Measurements from ENCODE around the gene MEN1.

The MEN1 gene

GRCh38 chr11:64804346-64805210, 5.8 kb downstream of the MEN1 start:
- in situ Hi-C loops (cut with MboI; ENCODE audit: low pct_unique_long_range_greater_than_20kb, low sequenced_read_pairs) = no loop called here
- no peak for DNase-seq

- no peak for DNase-seq
- in situ Hi-C loops (cut with MboI; ENCODE audit: low pct_unique_long_range_greater_than_20kb, low sequenced_read_pairs) = no loop called here
These were observed 6.5 kb downstream of the MEN1 start for GRCh38 chr11:64803846-64804345.

GRCh38 chr11:64803158-64803845, 7.0 kb downstream of the MEN1 start, which contains the start of gene MAP4K2:
MAP4K2 (minus strand) TSS chr11:64803214; CDS start chr11:64803149, 65 bp downstream.
- in situ Hi-C loops (cut with MboI; ENCODE audit: low pct_unique_long_range_greater_than_20kb, low sequenced_read_pairs) = no loop called here
- DNase-seq = peak; percentile 73

- in situ Hi-C loops (cut with MboI; ENCODE audit: low pct_unique_long_range_greater_than_20kb, low sequenced_read_pairs) = no loop called here
- DNase-seq = no peak
These were observed 7.8 kb downstream of the MEN1 start for GRCh38 chr11:64802370-64803157.

- DNase-seq = peak; percentile 35
- in situ Hi-C loops (cut with MboI; ENCODE audit: low pct_unique_long_range_greater_than_20kb, low sequenced_read_pairs) = no loop called here
These were observed 8.6 kb downstream of the MEN1 start for GRCh38 chr11:64801561-64802369.

GRCh38 chr11:64801158-64801464, 9.2 kb downstream of the MEN1 start:
- in situ Hi-C loops (cut with MboI; ENCODE audit: low pct_unique_long_range_greater_than_20kb, low sequenced_read_pairs) = no loop called here
- no peak for DNase-seq

GRCh38 chr11:64800303-64801157, 9.8 kb downstream of the MEN1 start:
- in situ Hi-C loops (cut with MboI; ENCODE audit: low pct_unique_long_range_greater_than_20kb, low sequenced_read_pairs) = no loop called here
- DNase-seq = no peak

GRCh38 chr11:64799623-64800302, 10.6 kb downstream of the MEN1 start:
- in situ Hi-C loops (cut with MboI; ENCODE audit: low pct_unique_long_range_greater_than_20kb, low sequenced_read_pairs) = no loop called here
- DNase-seq = no peak

- DNase-seq = no peak
- in situ Hi-C loops (cut with MboI; ENCODE audit: low pct_unique_long_range_greater_than_20kb, low sequenced_read_pairs) = no loop called here
These were observed 11.1 kb downstream of the MEN1 start for GRCh38 chr11:64799256-64799622.

GRCh38 chr11:64796757-64797541, 13.4 kb downstream of the MEN1 start:
- in situ Hi-C loops (cut with MboI; ENCODE audit: low pct_unique_long_range_greater_than_20kb, low sequenced_read_pairs) = no loop called here
- DNase-seq = no peak

- DNase-seq = peak; percentile 37
- in situ Hi-C loops (cut with MboI; ENCODE audit: low pct_unique_long_range_greater_than_20kb, low sequenced_read_pairs) = no loop called here
These were observed 14.1 kb downstream of the MEN1 start for GRCh38 chr11:64796047-64796756.

- in situ Hi-C loops (cut with MboI; ENCODE audit: low pct_unique_long_range_greater_than_20kb, low sequenced_read_pairs) = no loop called here
These were observed 15.8 kb downstream of the MEN1 start for GRCh38 chr11:64794526-64794925.

GRCh38 chr11:64793271-64794160, 16.8 kb downstream of the MEN1 start:
- in situ Hi-C loops (cut with MboI; ENCODE audit: low pct_unique_long_range_greater_than_20kb, low sequenced_read_pairs) = no loop called here
- DNase-seq = no peak

More at GRCh38 chr11:64794526-64794925, 15.8 kb downstream of the MEN1 start:
- no peak for DNase-seq

GRCh38 chr11:64792482-64792881, 17.9 kb downstream of the MEN1 start:
- DNase-seq = no peak
- in situ Hi-C loops (cut with MboI; ENCODE audit: low pct_unique_long_range_greater_than_20kb, low sequenced_read_pairs) = no loop called here

GRCh38 chr11:64791781-64792291, 18.5 kb downstream of the MEN1 start:
- in situ Hi-C loops (cut with MboI; ENCODE audit: low pct_unique_long_range_greater_than_20kb, low sequenced_read_pairs) = no loop called here
- DNase-seq = no peak
